ENCODE data around the gene CYP8B1. TPM values are rescaled to one million over a fixed set of nuclear protein-coding genes. Genes with fewer than 3 reads are reported as not detected.

The CYP8B1 gene
- total and polyA plus RNA-seq, 9 of the 15 experiments (the other 6 are each of a cell fraction or from before 2014, with no cell fraction given), result 0.04 TPM; not detected in 8

DNA sequence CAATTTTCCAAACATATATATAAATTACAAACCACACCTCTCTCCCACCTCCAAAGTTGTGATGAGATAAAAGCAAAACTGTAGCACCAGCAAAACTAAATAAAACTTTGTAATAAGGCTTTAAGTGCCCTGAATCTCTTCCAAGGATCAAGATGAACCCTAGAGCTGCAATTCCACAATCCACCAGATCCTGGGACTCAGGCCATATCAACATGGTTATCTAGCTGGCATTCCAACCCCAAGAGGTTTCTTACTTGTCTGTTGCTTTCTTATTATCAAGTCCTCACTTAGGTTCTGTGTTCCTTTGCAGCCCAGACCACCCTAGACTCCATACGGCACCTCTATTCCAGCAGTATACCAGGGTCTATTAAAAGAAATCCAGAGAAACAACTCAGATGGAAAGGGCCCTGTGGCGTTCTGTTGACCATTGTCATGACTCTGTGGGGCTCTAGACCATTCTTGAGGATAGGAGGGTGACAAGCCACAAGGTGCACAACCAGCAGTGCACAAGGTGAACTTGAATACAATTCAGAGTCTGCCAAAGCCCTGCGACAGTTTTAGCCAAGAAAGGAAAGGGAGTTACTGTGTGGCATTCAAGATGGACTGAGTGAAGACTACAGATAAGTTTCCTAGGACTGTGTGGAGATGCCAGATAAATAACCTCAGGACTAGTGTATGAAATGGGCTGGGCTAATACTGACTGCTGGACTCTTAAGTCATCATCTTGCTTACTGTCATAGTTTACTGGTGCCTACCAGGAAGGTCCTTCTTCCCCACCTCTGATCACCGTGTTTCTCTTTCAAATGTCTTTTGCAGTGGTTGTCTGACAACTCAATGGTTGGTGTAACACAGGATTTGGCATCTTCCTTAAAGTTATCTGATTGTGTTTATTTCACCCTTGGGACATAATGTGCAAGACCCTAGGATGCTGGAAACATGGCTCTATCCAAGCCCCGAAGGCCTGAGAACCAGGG lies 39.2 kb downstream of the CYP8B1 start (continued):
- TF ChIP-seq NFIC (IDR thresholded peaks at IDR 0.05) (peak; percentile 91), TCF3 (CRISPR knock-in tag; IDR thresholded peaks at IDR 0.05) (peak; percentile 99), EHMT2 (IDR thresholded peaks at IDR 0.05) (peak; percentile 70), ARID1B (IDR thresholded peaks at IDR 0.05) (peak; percentile 99), ATF1 (CRISPR knock-in tag; IDR thresholded peaks at IDR 0.05) (no peak), ATF1 (tag; IDR thresholded peaks at IDR 0.05) (peak; percentile 59), ATF7 (IDR thresholded peaks at IDR 0.05) (peak; percentile 69), MEIS2 (IDR thresholded peaks at IDR 0.05; ENCODE audit: partially characterized antibody) (peak; percentile 62), BRD9 (IDR thresholded peaks at IDR 0.05; ENCODE audit: low read depth, partially characterized antibody) (no peak), IFI16 (CRISPR knock-in tag; IDR thresholded peaks at IDR 0.05) (no peak), ZNF253 (CRISPR knock-in tag; conservative IDR thresholded peaks at IDR 0.05) (no peak), KHSRP (IDR thresholded peaks at IDR 0.05) (peak; percentile 69), TARDBP (IDR thresholded peaks at IDR 0.05) (0 out of 2 replicates have a peak, but pooled peaks have one; percentile 29), NR4A1 (CRISPR knock-in tag; IDR thresholded peaks at IDR 0.05) (no peak), NR4A1 (tag; IDR thresholded peaks at IDR 0.05) (peak; percentile 86)
- TF ChIP-seq, protein P1, sequence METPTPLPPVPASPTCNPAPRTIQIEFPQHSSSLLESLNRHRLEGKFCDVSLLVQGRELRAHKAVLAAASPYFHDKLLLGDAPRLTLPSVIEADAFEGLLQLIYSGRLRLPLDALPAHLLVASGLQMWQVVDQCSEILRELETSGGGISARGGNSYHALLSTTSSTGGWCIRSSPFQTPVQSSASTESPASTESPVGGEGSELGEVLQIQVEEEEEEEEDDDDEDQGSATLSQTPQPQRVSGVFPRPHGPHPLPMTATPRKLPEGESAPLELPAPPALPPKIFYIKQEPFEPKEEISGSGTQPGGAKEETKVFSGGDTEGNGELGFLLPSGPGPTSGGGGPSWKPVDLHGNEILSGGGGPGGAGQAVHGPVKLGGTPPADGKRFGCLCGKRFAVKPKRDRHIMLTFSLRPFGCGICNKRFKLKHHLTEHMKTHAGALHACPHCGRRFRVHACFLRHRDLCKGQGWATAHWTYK (CRISPR knock-in tag; IDR thresholded peaks at IDR 0.05), result peak; percentile 66; the same call in 1 of the 2 replicates
- TF ChIP-seq, protein P2, sequence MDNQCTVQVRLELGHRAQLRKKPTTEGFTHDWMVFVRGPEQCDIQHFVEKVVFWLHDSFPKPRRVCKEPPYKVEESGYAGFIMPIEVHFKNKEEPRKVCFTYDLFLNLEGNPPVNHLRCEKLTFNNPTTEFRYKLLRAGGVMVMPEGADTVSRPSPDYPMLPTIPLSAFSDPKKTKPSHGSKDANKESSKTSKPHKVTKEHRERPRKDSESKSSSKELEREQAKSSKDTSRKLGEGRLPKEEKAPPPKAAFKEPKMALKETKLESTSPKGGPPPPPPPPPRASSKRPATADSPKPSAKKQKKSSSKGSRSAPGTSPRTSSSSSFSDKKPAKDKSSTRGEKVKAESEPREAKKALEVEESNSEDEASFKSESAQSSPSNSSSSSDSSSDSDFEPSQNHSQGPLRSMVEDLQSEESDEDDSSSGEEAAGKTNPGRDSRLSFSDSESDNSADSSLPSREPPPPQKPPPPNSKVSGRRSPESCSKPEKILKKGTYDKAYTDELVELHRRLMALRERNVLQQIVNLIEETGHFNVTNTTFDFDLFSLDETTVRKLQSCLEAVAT (IDR thresholded peaks at IDR 0.05), result peak in 1 of 2 experiments; percentile 99; a peak in 2 of 4 replicates
- TF ChIP-seq, protein P3, sequence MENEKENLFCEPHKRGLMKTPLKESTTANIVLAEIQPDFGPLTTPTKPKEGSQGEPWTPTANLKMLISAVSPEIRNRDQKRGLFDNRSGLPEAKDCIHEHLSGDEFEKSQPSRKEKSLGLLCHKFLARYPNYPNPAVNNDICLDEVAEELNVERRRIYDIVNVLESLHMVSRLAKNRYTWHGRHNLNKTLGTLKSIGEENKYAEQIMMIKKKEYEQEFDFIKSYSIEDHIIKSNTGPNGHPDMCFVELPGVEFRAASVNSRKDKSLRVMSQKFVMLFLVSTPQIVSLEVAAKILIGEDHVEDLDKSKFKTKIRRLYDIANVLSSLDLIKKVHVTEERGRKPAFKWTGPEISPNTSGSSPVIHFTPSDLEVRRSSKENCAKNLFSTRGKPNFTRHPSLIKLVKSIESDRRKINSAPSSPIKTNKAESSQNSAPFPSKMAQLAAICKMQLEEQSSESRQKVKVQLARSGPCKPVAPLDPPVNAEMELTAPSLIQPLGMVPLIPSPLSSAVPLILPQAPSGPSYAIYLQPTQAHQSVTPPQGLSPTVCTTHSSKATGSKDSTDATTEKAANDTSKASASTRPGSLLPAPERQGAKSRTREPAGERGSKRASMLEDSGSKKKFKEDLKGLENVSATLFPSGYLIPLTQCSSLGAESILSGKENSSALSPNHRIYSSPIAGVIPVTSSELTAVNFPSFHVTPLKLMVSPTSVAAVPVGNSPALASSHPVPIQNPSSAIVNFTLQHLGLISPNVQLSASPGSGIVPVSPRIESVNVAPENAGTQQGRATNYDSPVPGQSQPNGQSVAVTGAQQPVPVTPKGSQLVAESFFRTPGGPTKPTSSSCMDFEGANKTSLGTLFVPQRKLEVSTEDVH (IDR thresholded peaks at IDR 0.05; ENCODE audit: low read depth, partially characterized antibody), result no peak
- TF ChIP-seq, protein P4, sequence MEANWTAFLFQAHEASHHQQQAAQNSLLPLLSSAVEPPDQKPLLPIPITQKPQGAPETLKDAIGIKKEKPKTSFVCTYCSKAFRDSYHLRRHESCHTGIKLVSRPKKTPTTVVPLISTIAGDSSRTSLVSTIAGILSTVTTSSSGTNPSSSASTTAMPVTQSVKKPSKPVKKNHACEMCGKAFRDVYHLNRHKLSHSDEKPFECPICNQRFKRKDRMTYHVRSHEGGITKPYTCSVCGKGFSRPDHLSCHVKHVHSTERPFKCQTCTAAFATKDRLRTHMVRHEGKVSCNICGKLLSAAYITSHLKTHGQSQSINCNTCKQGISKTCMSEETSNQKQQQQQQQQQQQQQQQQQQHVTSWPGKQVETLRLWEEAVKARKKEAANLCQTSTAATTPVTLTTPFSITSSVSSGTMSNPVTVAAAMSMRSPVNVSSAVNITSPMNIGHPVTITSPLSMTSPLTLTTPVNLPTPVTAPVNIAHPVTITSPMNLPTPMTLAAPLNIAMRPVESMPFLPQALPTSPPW (CRISPR knock-in tag; IDR thresholded peaks at IDR 0.05), result peak; percentile 61
- TF ChIP-seq, protein P5, sequence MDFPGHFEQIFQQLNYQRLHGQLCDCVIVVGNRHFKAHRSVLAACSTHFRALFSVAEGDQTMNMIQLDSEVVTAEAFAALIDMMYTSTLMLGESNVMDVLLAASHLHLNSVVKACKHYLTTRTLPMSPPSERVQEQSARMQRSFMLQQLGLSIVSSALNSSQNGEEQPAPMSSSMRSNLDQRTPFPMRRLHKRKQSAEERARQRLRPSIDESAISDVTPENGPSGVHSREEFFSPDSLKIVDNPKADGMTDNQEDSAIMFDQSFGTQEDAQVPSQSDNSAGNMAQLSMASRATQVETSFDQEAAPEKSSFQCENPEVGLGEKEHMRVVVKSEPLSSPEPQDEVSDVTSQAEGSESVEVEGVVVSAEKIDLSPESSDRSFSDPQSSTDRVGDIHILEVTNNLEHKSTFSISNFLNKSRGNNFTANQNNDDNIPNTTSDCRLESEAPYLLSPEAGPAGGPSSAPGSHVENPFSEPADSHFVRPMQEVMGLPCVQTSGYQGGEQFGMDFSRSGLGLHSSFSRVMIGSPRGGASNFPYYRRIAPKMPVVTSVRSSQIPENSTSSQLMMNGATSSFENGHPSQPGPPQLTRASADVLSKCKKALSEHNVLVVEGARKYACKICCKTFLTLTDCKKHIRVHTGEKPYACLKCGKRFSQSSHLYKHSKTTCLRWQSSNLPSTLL (IDR thresholded peaks at IDR 0.05), result no peak

Measured in K562 (cell line).